Jurkat, Clone E6-1 (cell line): Measurements from ENCODE around the gene DUSP6.

ENCODE experiments used
- DNase-seq: peaks from one replicate; pipeline ENCODE4 v3.0.0-alpha.2; 2011; ENCODE audit warnings: low read depth, low spot score
- H3K4me3 ChIP-seq: 2 replicates; pipeline ENCODE4 v1.5.1; 2011; ENCODE audit warnings: mild to moderate bottlenecking, low read length, control low read depth, moderate library complexity

Gene DUSP6

DNA sequence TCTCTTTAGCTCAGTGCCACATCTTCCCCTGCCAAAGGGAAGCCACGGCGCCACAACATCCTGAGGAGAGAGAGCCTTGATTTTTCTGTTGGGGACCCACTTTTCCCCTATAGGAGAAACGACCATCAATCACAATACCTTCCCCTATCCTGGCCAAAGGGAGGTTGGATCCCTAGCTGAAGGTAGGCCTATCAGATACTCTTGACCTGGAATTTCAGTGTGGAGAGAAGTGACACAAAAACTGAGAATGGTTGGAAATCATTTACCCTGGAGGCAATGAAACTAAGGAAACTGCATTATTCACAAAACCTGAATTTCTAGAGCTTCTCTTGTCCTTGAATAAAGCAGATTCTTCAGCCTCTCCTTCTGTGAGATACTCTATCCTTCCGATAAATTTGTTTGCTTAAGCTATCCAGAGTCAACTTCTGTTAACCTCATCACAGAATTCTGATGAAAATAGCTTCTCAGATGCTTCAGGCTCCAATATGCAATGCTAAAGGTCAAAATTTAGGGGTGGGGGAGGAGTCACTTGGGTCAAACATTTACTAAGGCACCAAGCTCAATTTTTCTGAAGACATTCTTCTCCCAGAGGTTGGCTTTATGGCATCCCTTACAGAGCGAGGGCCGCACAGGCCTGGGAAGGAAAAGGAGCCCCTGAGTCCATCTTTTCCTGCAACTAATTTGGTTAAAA, 27.0 kb upstream of the DUSP6 start:
- no peak for DNase-seq
- no peak overlapping the region for H3K4me3 ChIP-seq

DNA sequence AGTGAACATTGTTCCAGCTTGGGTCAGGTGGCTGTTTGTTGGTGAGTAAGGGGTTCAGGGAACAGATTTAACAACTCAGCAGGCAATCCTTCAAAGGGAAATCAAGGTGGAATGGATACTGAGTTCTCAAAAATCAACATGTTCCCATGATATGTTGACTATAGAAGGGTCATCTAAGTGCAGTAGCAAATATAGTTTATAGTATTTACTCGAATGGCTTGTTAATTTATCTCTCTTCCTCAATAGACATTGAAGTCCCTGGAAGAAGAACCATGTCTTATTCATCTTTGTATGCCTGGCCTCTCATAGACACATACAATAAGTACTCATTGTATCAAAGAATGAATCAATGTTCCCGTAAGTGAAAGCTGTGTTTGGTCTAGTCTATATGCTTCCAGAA, 24.5 kb upstream of the DUSP6 start:
- no peak overlapping the region for H3K4me3 ChIP-seq
- DNase-seq = no peak

DNA sequence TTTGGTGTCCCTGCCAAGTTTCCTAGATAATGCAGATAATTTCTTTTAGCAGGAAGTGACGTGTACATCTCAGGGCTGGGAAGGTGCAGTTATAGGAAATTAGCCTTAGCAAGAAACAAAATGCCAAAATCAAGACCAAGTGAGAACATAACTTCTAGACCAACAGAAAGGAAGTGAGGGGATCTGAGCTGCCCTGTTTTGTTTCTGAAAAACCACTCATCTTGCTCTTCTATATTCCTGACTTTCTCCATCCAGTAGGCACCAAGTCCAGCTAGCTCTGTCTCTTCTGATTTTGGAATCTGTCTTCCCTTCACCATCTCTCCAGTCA, 23.9 kb upstream of the DUSP6 start:
- DNase-seq = no peak
- no peak overlapping the region for H3K4me3 ChIP-seq

DNA sequence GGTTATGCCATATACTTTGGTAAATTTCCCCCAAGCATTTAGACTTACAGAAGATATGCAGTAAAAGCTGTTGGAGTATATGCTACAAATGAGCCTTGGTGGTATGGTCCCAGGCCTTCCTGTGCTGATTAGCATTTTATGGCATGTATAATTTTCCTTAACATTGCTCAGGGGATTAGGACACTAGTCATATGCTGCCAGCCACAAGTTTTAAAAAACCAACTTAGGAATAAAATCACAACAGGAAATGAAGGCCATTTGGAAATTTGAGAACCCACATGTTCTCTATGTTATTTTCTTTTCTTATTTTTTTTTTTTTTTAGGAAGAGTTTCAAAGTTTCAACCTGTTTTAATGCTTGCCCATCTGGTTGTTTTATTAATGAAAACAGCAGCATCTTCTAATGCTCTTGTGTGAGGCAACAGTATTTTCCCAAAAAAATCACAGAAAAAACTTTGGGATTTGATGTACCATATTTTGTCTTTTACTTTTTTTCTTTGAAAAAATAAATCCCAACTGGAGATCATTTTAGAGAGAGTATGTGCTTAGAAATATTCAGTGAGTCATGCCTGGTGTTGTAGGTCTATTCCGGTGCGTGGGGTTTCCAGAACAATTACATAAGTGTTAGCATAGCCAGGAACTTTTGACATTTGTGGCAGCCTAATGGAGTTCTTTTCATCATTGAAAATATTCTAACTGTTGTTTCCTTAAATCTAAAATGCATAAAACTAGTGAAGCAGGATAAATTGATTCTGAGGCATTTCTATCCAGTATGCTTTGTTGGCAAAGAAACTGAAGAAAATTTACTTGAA, 21.7 kb upstream of the DUSP6 start:
- H3K4me3 ChIP-seq = no peak overlapping the region
- no peak for DNase-seq

DNA sequence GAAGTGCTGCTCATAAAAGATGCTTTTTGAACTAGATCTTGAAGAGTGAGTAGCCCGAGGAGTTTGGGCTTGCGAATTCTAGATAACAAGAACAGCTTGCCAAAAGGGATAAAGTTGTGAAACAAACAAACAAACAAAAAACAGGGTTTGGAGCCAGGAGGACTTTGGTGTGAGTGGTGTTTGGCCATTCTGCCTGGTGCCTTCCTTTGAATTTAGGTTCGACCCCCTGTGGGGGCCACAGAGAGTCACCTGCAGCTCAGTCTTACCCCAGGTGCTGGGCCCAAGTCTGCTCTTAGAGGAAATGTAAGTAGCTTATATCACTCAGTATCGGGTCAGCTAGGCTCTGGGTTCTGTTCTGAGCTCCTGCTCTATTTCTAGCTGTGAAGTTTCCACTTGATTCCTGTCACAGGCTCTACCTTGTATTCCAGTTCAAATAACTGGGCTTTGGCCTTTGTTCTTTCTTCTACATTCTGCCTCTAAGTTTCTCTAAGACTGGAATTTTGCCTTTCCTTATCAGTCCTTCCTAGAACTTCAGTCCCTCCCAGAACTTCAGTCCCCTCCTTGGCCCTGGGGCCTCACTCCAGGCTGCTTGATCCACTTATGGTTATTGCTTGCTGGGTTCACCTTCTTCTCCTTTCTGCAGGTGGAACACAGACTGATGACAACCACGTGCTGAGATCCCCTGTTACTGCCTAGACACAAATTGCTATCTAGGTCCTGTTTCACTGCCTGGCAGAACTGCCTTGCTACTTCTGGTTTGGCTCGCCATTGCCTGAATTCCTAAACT, 20.5 kb upstream of the DUSP6 start:
- H3K4me3 ChIP-seq = no peak overlapping the region
- no peak for DNase-seq

DNA sequence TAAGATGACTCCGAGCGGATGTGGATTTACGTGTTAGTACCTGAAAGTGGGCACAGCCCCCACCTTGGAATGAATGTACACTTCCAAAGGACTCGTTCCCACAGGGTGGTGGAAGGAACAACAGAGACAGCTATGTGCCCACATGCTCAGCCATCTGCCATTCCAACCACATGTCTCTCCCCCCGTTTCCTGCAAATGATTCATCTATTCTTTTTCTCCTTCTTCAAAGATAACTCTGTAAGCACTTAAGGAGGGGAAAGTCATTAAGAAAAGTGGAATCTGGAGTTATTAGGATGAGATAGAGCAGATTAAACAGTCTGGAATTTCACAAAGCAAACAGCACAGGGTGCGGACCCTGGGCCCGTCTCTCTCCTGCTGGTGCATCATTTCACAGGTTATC, 18.5 kb upstream of the DUSP6 start:
- peak; percentile 43 for DNase-seq
- H3K4me3 ChIP-seq = no peak overlapping the region

DNA sequence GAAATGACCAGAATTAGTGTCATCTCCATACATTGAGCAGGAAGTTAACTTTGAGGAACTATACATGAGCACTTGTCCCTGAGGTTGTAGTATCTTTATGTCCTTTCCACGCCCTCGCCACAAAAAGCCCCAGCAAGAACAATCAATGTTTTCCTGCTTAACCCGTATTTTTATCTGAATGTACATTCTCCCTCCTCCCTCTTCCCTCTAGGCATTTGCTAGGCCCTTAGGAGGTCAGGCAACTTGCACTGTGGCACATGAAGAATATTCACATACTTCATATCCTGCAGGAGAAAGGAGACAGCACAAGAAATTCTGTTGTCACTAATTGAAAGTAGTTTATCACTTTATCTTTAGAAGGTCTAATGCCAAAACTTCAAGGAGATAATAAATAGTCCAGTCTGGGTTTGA, 18.1 kb upstream of the DUSP6 start:
- DNase-seq = no peak
- H3K4me3 ChIP-seq = no peak overlapping the region

DNA sequence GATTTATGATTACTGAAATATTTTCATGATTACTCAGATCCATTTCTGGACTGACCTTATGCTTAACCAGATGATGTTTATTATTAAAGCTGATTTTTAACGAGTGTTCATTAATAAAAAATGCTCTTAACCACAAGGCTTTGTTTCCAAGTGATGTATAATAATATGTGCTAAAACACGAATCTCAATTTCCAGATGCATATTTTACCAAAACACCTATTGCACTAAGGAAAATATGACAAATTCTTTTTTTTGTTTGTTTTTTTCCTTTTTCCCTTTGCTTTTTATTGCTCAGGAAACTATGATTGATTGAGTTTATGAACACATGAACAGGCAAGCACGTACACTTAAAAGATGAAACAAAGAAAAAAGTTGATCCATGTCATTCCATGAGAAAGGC, 16.9 kb upstream of the DUSP6 start:
- no peak for DNase-seq
- no peak overlapping the region for H3K4me3 ChIP-seq

DNA sequence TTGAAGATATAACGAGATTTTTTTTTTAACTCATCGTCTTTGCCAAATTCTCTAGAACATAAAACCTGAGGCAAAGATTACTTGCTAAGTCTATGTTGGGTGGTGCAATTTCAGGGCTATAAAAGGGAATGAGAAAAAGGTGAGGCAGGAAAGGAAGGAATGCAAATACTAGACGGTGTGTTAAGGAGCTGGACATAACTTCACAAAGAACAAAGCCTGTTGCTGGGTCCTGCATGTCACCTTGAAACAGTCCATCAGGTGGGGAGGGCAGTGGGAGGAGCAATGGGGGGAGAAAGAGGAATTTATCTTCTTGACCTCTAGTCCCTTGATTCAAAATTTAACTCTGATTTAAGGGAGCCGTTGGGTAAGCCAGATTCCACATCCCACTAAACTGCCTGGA, 16.1 kb upstream of the DUSP6 start:
- no peak for DNase-seq
- no peak overlapping the region for H3K4me3 ChIP-seq

DNA sequence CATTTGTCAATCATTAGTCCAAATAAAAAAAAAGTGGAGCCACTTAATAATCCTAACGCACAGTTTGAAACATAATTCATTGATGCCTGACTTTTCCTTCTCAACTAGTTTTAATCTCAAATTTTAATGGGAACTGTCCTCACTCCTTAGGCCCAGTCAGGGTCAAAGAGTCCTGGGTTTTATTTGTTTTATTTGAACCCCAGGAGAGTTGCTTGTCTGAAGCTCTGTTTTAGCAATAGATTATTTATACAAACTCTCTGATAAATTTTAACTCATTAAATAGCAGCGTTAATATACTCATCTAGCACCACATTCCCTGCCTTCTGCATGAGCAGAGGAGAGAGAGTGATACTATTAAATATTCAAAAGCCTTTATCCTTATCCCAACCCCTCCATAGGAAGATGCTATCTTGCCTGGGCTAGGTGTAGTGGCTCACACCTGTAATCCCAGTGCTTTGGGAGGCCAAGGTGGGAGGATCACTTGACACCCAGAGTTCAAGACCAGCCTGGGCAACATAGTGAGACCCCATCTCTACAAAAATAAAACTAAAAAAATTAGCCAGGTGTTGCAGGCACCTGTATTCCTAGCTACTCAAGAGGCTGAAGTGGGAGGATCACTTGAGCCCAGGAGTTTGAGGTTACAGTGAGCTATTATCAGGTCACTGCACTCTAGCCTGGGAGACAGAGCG, 14.5 kb upstream of the DUSP6 start:
- no peak overlapping the region for H3K4me3 ChIP-seq
- DNase-seq = no peak

DNA sequence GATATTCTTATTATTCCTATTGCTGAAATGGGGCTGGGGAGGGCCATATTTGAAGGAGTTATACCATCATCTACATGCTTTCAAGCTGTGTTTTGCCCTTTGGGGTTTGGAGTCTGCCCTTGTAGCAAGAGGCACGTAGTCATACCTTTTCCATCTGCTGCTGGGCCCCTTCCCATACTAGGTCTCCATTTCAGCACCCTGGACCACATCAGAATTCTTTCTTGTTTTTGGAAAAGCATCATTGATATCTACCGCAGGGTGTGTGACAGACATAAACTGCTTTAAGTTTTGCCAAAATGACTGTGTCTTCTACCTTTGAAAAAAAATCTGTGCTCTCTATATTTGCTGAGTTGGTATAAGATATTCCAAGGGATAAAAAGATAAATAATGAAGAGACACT, 12.3 kb upstream of the DUSP6 start:
- no peak overlapping the region for H3K4me3 ChIP-seq
- DNase-seq = no peak

DNA sequence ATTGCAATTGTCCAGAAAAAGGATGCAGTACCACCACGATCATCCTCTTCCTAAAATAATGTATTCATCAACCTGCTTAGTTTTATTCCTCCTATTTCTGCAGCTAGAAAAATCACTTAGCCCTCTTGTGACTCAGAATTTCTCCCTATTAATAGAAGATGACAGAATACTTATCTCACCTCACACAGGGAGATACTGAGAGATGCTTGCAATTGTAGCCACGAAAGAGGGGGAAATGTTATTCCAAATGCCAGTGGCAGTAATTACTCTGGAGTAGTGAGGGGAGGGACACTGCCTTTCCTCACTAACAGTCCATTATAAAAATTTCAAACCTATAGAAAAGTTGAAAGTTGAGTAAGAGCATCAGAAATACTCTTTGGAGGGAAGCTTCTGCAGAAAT, 11.8 kb upstream of the DUSP6 start:
- no peak overlapping the region for H3K4me3 ChIP-seq
- DNase-seq = no peak

DNA sequence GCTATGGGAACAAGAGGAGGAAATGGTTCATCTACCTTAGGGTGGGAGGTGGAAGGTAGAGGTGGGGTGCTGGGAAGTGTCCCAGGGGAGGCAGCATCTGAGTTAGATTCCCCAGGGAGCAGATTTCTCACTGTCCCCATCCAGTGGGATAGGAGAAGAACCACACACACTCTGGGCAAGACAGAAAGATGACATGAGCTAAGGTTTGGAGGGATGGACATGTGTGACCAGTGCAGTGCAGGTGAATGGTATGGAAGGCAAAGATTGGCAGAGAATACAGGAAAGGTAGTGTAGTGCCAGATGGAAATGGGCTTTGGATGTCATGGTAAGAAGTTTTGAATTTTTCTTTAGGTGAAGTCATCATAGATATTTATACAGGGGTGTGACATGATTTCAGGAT, 11.3 kb upstream of the DUSP6 start:
- DNase-seq = no peak

DNA sequence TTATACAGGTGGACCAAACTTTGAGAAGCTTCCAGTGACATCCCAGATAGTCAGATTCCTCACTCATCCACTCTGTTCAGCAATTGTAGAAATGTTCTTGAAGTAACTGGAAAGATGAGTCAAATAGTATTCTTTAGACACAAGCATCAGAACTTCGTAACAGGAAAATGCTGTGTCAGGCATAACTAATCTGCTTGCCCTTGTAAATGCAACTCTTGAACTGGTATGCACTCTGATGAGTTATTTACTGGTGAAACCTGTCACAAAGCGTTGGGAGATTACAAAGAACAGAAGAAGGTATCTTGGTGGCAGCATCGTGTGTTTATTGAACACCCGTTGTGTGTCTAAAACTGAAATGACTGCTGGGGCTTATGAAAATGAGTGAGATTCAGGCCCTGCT, 10.8 kb upstream of the DUSP6 start:
- no peak overlapping the region for H3K4me3 ChIP-seq
- no peak for DNase-seq

More for the DNA sequence above, 11.3 kb upstream of the DUSP6 start:
- H3K4me3 ChIP-seq = no peak overlapping the region

DNA sequence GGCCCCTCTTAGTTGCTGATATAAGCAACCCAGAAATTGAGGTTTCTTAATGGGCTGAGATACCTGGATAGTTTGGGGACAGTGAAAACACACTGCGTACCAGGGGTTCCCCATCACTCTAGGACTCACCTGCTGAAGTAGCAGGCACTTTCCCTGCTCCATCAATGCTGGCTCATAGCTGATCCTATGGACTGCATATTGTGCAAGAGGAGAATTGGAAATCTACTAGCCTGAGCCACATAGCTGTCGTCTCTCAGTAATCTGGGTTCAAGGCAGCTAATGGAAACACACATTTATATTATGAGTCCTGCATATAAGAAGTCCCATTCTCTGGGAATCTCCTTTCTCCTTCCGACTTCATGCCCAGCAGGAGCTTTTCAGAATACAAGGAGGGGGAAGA, 7.3 kb upstream of the DUSP6 start:
- no peak overlapping the region for H3K4me3 ChIP-seq
- no peak for DNase-seq

DNA sequence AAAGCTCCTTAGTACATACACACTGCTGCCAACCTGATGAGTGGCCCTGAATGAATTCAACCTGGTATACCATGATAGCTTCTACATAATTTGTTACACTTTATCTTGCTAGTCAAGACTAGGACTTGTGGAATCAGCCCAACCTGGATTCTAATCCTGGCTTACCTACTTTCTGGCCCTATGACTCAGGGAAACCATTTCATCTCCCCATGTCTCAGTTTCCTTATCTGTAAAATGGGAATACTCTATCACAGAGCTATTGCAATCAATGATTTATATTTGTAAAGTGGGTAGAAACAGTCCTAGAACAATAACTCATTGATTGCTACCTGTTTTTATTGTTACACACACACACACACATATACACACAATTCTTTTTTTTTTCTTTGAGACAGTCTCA, 6.5 kb upstream of the DUSP6 start:
- no peak overlapping the region for H3K4me3 ChIP-seq
- no peak for DNase-seq

DNA sequence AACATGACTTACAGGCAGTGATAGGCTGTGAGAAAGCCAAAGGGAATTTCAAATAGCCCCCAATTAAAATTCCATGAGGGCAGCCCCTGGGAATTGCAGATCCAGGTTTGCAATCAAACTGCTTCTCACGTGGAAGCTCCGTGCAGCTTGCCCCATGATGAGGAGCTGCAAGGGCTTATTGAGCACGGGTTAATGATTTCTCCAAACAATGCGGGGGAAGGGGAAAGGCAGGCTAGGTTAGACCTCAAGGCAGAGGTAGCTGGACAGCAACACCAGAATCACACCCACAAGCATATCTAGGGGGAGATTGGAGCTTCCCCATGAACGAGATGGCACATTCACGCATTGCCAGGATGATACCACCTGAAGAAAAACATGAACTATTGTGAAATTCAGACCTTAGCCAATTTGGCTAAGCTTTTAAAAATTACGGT, 5.0 kb upstream of the DUSP6 start:
- no peak overlapping the region for H3K4me3 ChIP-seq
- no peak for DNase-seq

DNA sequence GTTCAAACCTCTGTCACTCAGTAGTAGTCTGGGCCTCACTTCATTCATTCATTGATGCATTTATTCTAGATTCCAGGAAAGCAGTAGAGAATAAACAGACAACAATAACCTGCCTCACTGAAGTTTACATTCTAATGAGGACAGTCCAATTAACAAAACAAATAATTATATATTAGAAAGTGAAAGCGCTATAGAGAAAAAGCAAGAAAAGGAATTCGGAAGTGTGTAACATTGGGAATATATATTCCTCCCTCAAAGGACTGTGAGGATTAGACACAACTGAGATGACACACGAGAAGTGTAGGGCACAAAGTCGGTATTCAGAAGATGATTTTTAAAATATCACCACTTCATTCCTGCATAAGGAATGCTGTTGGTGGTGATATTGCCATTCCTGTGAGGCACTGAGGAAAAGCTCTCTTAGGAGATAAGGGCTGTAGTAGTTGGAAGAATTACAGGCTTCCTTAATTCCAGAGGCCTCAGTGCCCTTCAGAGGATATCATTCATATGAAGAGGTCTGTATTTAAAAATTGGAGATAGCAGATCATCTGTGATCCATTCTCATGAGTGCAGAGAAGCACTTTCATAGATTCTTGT, 3.9 kb upstream of the DUSP6 start:
- no peak overlapping the region for H3K4me3 ChIP-seq
- no peak for DNase-seq
